Thymus (tissue), 2 donors: ENCODE results near the gene TWNK. TPM values are rescaled to one million over a fixed set of nuclear protein-coding genes. Genes with fewer than 3 reads are reported as not detected.

Experiments used
- polyA plus RNA-seq: library from polyadenylated mRNA; stranded (reverse); fragments of 200-250 nt; gene quantifications from one replicate; pipeline ENCODE4 v1.2.3, GENCODE V29; 2013
- total RNA-seq: library from RNA; stranded (reverse); fragments of 120-200 nt; gene quantifications from one replicate; pipeline ENCODE4 v1.2.4, GENCODE V29; 2013
- donor health status: healthy.

TWNK gene
- total and polyA plus RNA-seq, 2 donors = 5.9 to 9.1 TPM

Other genes with a start within 250 kb of the TWNK start
- 0.09 TPM for gene PAX2, start 242.0 kb upstream of the TWNK start, total RNA-seq
- 0.43 TPM for gene PAX2, start 242.0 kb upstream of the TWNK start, polyA plus RNA-seq
- gene SLF2, start 74.6 kb upstream of the TWNK start, total RNA-seq = 26.3 TPM
- 23.8 TPM for gene SLF2, start 74.6 kb upstream of the TWNK start, polyA plus RNA-seq
- 0.24 TPM for gene SEMA4G, start 18.0 kb upstream of the TWNK start, total RNA-seq
- gene SEMA4G, start 18.0 kb upstream of the TWNK start, polyA plus RNA-seq = 1.2 TPM
- 55.0 TPM for gene MRPL43, start within 50 bp of the TWNK start, total RNA-seq
- gene MRPL43, start within 50 bp of the TWNK start, polyA plus RNA-seq = 95.1 TPM
- gene LZTS2, start 12.3 kb downstream of the TWNK start, total RNA-seq = 9.8 TPM
- 44.7 TPM for gene LZTS2, start 12.3 kb downstream of the TWNK start, polyA plus RNA-seq
- gene PDZD7, start 43.6 kb downstream of the TWNK start, total RNA-seq = 0.19 TPM
- 1.4 TPM for gene PDZD7, start 43.6 kb downstream of the TWNK start, polyA plus RNA-seq
- 7.7 TPM for gene SFXN3, start 43.7 kb downstream of the TWNK start, total RNA-seq
- gene SFXN3, start 43.7 kb downstream of the TWNK start, polyA plus RNA-seq = 16.3 TPM
- gene KAZALD1, start 74.4 kb downstream of the TWNK start, total RNA-seq = 2.8 TPM
- gene KAZALD1, start 74.4 kb downstream of the TWNK start, polyA plus RNA-seq = 2.3 TPM
- 0.05 TPM for gene TLX1, start 143.8 kb downstream of the TWNK start, total RNA-seq
- 0.27 TPM for gene TLX1, start 143.8 kb downstream of the TWNK start, polyA plus RNA-seq
- not detected for gene LBX1, start 241.9 kb downstream of the TWNK start, total RNA-seq
- gene LBX1, start 241.9 kb downstream of the TWNK start, polyA plus RNA-seq = 0.11 TPM